ENCODE data around the gene RFNG. TPM values are rescaled to one million over a fixed set of nuclear protein-coding genes. Genes with fewer than 3 reads are reported as not detected.

Gene RFNG
- total and polyA plus RNA-seq, 2 of the 13 experiments (the other 11 are each of a cell fraction or from before 2014, with no cell fraction given): 61.4 to 64.0 TPM

DNA sequence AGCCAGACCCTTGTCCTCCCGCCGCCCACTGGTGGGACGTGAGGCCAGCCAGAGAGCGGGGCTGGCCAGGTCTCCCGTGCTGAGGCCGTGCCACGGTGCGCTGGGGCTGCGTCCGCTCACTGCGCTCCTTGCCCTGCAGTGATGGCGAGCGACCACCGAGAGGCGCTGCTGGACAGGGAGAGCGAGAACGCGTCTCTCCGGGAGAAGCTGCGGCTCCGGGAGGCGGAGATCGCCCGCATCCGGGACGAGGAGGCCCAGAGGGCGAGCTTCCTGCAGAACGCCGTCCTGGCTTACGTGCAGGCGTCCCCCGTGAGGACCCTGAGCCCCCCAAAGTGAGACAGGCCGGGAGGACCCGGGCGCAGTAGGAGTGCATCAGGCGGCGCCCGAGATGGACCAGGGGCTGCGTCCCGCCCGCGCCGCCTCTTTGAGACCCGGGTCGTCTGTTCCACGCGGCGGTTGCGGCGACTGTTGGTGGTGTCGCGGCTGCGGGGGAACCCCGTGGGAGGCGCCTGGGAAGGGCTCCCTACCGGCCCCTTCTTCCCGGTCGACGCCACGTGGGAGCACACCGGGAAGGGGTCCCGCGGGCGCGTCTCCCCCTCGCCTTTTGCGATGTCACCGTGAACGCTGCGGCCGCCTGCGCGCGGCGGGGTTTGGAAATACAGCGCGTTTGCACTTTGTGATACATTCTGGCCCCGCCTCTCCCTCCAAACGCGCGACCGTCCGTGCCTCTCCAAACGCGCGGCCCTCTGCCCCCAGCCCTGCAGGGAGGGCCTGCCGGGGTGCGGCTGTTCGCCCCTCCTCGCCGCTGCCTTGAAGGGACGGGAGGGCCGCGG lies 20.9 kb downstream of the RFNG start:
- Histone ChIP-seq H3K4me1 (ENCODE audit: insufficient read depth, low read length) (peaks cover 20% of the 10 kb centered on the region), H3K36me3 (replicated peaks in 1 of 2; ENCODE audit: control insufficient read depth in 1 of 2, insufficient read depth in 2 of 2, low read length in 2 of 2) (peaks cover 13 to 18% of the 10 kb centered on the region in 2 experiments), H2AFZ (ENCODE audit: low read length) (no peak overlapping the region), H3K4me3 (replicated peaks in 1 of 3; ENCODE audit: insufficient read depth in 1 of 3, low read depth in 2 of 3, low read length in 3 of 3) (no peak overlapping the region), H3K4me2 (ENCODE audit: low read depth, low read length) (no peak overlapping the region), H3K9me3 (ENCODE audit: low read length) (no peaks in the 10 kb centered on the region), H3K9ac (ENCODE audit: insufficient read depth, low read depth, low read length) (no peak overlapping the region), H3K79me2 (ENCODE audit: insufficient read depth, low read length) (peaks cover under 1% of the 10 kb centered on the region), H4K20me1 (ENCODE audit: insufficient read depth, low read length) (peaks cover 6% of the 10 kb centered on the region), H3K27ac (ENCODE audit: extremely low read length, insufficient read depth, low read length) (no peak overlapping the region), H3K27me3 (ENCODE audit: control insufficient read depth in 1 of 2, insufficient read depth in 2 of 2, low read length in 2 of 2) (no peaks in the 10 kb centered on the region)
- intact Hi-C loops (cut with micrococcal nuclease; ENCODE audit: unreplicated experiment) (no loop called here), in situ Hi-C loops (cut with HindIII; ENCODE audit: extremely low pct_ligation_motif_present, low pct_unique_long_range_greater_than_20kb) (no loop called here)
- POLR2A ChIA-PET: interaction anchor here (1.2 to 1.4 kb wide), 2 partner anchors 8 to 36 kb away, joined by 3 read pairs; partner anchors contain the start of genes CENPX and LRRC45
- CTCF ChIA-PET (ENCODE audit: low intra/inter-chr PET ratio, low total read pairs): interaction anchor here (0.5 to 2.3 kb wide), 2 partner anchors 48 to 123 kb away, joined by 3 to 9 read pairs; no protein-coding TSS in a partner anchor
- TSS peak; percentile 59 for BruUV-seq (replicated peaks)
- FAIRE-seq: no peak
- no peak for DNase-seq (ENCODE audit: low spot score)
- WGBS (ENCODE audit: low lambda C conversion rate): 97% methylated on average over 87 of the region's 94 CpGs
- peak; percentile 6 for ATAC-seq
- peak; percentile 91 for TF ChIP-seq RAD21 (CRISPR knock-in tag; IDR thresholded peaks at IDR 0.05)
- 0 out of 2 replicates have a peak, but pooled peaks have one; percentile 20 for TF ChIP-seq SP5 (CRISPR knock-in tag; IDR thresholded peaks at IDR 0.05; ENCODE audit: borderline replicate concordance, low read depth)
- no peak for TF ChIP-seq NONO (IDR thresholded peaks at IDR 0.05)
- 0 out of 2 replicates have a peak, but pooled peaks have one; percentile 33 for TF ChIP-seq NONO (CRISPR knock-in tag; conservative IDR thresholded peaks at IDR 0.05)
- TF ChIP-seq, protein P1, sequence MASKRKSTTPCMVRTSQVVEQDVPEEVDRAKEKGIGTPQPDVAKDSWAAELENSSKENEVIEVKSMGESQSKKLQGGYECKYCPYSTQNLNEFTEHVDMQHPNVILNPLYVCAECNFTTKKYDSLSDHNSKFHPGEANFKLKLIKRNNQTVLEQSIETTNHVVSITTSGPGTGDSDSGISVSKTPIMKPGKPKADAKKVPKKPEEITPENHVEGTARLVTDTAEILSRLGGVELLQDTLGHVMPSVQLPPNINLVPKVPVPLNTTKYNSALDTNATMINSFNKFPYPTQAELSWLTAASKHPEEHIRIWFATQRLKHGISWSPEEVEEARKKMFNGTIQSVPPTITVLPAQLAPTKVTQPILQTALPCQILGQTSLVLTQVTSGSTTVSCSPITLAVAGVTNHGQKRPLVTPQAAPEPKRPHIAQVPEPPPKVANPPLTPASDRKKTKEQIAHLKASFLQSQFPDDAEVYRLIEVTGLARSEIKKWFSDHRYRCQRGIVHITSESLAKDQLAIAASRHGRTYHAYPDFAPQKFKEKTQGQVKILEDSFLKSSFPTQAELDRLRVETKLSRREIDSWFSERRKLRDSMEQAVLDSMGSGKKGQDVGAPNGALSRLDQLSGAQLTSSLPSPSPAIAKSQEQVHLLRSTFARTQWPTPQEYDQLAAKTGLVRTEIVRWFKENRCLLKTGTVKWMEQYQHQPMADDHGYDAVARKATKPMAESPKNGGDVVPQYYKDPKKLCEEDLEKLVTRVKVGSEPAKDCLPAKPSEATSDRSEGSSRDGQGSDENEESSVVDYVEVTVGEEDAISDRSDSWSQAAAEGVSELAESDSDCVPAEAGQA (IDR thresholded peaks at IDR 0.05; ENCODE audit: low read depth): 0 out of 2 replicates have a peak, but pooled peaks have one; percentile 18
- TF ChIP-seq, protein P1 (CRISPR knock-in tag; IDR thresholded peaks at IDR 0.05; ENCODE audit: borderline replicate concordance): no peak
- no peak for TF ChIP-seq ZMYM2 (CRISPR knock-in tag; IDR thresholded peaks at IDR 0.05)
- TF ChIP-seq, protein P2, sequence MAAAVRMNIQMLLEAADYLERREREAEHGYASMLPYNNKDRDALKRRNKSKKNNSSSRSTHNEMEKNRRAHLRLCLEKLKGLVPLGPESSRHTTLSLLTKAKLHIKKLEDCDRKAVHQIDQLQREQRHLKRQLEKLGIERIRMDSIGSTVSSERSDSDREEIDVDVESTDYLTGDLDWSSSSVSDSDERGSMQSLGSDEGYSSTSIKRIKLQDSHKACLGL (CRISPR knock-in tag; IDR thresholded peaks at IDR 0.05): 0 out of 2 replicates have a peak, but pooled peaks have one; percentile 18
- TF ChIP-seq, protein P3, sequence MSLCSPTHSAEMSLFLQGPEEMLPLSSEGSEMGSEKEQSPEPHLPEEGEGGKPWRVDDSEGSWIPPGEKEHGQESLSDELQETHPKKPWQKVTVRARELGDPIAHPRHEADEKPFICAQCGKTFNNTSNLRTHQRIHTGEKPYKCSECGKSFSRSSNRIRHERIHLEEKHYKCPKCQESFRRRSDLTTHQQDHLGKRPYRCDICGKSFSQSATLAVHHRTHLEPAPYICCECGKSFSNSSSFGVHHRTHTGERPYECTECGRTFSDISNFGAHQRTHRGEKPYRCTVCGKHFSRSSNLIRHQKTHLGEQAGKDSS (CRISPR knock-in tag; IDR thresholded peaks at IDR 0.05; ENCODE audit: borderline replicate concordance, low read depth): no peak
- TF ChIP-seq, protein P4, sequence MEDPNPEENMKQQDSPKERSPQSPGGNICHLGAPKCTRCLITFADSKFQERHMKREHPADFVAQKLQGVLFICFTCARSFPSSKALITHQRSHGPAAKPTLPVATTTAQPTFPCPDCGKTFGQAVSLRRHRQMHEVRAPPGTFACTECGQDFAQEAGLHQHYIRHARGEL (CRISPR knock-in tag; IDR thresholded peaks at IDR 0.05): 0 out of 2 replicates have a peak, but pooled peaks have one; percentile 43
- TF ChIP-seq, protein P5, sequence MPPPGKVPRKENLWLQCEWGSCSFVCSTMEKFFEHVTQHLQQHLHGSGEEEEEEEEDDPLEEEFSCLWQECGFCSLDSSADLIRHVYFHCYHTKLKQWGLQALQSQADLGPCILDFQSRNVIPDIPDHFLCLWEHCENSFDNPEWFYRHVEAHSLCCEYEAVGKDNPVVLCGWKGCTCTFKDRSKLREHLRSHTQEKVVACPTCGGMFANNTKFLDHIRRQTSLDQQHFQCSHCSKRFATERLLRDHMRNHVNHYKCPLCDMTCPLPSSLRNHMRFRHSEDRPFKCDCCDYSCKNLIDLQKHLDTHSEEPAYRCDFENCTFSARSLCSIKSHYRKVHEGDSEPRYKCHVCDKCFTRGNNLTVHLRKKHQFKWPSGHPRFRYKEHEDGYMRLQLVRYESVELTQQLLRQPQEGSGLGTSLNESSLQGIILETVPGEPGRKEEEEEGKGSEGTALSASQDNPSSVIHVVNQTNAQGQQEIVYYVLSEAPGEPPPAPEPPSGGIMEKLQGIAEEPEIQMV (CRISPR knock-in tag; IDR thresholded peaks at IDR 0.05; ENCODE audit: low read depth): no peak
- TF ChIP-seq FOSL2 (CRISPR knock-in tag; IDR thresholded peaks at IDR 0.05): 0 out of 2 replicates have a peak, but pooled peaks have one; percentile 8
- peak; percentile 72 for TF ChIP-seq PTBP1 (IDR thresholded peaks at IDR 0.05; ENCODE audit: low read depth, low read length, poor library complexity, severe bottlenecking)
- no peak for TF ChIP-seq GFI1 (CRISPR knock-in tag; IDR thresholded peaks at IDR 0.05; ENCODE audit: borderline replicate concordance)
